GM19025 (cell line): ENCODE data around the gene GABARAP.
A peak's percentile ranks its signal among the peaks of the same experiment; 100 is the strongest.

Source experiments
- ATAC-seq: cut with Tn5 transposase; IDR thresholded peaks from one replicate; pipeline ENCODE4 v1.9.1; 2021; ENCODE audit warnings: mild to moderate bottlenecking, low read depth, moderate library complexity; ENCODE audit not compliant: unreplicated experiment

The GABARAP gene

DNA sequence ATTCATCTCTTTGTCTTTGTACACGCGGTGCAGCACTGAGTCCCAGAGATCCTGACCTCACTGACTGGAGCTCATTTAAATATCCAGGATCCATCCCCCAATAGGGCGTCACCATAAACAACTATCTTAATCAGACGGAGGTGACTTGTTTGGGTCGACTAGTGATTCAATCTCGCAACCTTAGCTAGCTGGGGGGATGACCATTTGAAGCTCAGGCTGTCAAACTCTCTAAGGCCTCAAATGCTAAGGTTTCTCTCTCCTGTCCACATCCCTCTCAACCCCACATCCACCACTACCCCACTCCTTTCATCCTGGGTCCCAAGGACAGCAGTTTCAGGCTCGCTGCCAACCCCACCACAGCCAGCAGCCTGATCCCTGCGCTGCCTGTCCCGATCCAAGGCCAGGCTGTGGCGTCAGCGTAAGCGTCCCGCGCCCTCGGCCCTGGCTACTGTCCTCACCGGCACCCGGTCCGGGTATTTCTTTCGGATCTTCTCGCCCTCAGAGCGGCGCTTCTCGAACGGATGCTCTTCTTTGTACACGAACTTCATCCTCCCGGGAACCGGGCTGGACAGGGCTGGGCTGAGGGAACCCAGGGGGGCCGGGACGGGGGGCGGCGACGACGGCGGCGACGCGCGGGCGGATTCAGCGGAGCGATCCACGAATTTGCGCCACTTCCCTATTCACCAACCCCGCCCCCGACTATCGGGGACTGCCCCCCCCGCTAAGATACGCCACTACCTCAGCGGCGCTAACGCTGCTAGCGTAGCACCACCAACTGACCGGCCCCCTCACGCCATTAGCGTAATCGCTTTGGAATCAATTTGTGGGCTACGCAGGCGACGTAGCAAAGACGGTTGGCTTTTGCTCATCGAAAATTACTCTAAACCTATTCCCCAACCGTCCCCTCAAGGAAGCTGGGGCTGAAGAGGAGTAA lies at the start of gene GABARAP:
Gene GABARAP, minus strand, starts transcription at position 667 of the 934 bp plus-strand sequence. Its CDS starts 119 bp downstream, at position 548.
- no peak for ATAC-seq

DNA sequence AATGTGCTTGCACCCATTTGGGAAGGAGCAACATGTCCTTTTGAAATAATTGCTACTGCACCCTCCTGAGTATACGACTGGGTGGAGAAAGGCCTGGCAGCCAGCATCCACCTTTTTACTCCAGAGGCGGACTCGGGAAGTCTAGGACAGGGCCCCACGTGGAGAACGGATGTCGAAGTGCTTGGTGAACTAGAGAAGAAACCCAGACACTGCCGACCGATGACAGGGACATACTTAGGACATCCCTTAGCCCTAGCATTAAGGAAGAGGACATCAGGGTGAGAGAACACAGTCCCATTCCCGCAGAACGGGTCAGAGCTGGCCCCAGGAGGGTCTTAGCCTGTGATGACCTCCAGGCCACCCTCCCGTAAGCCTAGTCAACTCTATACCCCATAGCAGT lies 48.4 kb upstream of the GABARAP start:
- no peak for ATAC-seq

DNA sequence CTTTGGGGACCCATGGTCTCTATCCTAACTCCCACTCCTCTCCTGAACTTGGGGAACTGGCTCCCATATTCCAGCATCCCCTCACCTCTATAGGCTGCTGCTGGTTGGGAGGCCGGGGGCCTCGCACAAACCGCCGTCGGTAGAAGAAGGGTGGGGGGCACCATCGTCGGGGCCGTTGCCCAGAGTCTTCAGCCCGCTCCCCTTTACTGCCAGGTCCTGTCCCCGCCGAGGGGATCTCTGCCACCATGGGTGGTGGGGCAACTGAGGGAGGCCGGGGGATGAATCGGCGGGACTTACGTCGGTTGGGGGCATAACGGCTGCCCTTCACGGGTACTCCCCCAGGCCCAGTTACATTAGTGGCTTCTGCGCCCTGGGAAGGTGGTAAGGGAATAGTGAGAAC lies 47.9 kb upstream of the GABARAP start:
- no peak for ATAC-seq

DNA sequence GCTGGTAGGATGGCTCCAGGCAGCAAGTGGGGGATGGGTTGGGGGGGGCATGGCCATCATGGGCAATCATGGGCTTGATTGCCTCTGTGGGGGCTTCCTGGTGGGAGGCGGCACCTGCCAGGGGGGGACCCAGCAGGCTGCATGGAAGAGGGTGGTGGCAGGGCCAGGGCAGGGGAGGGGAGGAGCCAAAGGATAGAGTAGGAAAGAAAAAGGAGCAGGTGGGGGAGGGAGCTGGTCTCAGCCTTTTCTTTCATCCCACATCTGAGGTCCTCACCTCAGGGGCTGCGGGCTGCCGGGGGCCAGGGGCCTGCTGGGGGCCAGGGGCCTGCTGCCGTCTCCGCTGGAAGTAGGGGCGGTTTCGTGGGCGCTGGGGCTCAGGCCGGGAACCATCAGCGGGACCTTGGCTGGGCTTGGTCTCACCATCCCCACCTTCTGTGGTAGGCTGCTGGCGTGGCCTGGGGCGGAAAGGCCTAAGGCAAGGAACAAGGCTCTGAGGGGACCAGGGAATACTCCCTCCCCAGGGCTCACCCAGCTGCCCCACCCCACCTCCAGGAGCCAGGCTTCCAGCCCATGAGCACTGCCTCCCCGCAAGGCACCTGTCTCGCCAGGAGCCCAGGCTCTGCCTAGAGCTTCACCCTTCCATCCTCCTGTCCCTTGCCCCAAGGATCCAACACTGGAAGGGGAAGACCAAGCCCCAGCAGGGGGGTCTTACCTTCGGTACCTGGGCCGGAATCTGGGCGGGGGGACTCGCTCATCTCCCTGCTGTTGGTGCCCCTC lies 47.2 kb upstream of the GABARAP start:
- ATAC-seq, result no peak

DNA sequence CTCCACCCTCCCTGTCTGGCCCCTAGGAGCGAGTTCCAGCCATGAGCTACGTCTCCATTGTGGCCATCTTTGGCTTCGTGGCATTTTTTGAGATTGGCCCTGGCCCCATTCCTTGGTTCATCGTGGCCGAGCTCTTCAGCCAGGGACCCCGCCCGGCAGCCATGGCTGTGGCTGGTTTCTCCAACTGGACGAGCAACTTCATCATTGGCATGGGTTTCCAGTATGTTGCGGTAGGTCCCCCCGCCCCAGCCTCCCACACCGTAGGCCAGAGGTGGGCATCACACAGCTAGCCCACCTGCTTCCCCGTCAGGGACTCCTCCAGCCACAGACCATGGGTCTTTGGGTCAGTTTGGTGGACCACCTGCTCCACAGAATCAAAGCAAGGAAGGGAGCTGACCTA lies 43.4 kb upstream of the GABARAP start:
- ATAC-seq, result no peak

DNA sequence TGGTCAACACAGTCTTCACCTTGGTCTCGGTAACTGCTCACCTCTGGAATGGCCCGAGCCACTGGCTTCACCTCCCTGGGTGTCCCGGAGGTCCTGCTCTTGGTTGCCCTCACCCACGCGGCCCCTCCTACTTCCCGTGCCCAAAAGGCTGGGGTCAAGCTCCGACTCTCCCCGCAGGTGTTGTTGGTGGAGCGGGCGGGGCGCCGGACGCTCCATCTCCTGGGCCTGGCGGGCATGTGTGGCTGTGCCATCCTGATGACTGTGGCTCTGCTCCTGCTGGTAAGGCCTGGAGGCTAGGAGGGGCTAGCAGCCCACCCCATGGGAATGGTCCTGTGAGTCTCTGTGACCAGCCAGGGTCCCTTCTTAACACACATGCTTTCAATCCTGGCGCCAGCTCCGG lies 42.7 kb upstream of the GABARAP start:
- no peak for ATAC-seq

DNA sequence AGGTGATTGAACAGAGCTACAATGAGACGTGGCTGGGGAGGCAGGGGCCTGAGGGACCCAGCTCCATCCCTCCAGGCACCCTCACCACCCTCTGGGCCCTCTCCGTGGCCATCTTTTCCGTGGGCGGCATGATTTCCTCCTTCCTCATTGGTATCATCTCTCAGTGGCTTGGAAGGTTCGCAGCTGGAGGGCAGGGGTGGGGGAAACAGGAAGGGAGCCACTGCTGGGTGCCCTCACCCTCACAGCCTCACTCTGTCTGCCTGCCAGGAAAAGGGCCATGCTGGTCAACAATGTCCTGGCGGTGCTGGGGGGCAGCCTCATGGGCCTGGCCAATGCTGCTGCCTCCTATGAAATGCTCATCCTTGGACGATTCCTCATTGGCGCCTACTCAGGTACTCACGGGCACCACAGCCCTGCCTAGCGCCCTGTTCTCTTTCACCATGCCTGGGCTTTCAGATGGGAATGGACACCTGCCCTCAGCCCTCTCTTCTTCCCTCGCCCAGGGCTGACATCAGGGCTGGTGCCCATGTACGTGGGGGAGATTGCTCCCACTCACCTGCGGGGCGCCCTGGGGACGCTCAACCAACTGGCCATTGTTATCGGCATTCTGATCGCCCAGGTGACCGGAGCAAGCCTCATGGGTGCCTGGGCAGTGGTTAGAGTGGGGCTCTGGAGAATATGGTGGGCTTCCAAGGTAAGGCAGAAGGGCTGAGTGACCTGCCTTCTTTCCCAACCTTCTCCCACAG lies 41.4 kb upstream of the GABARAP start:
- no peak for ATAC-seq

DNA sequence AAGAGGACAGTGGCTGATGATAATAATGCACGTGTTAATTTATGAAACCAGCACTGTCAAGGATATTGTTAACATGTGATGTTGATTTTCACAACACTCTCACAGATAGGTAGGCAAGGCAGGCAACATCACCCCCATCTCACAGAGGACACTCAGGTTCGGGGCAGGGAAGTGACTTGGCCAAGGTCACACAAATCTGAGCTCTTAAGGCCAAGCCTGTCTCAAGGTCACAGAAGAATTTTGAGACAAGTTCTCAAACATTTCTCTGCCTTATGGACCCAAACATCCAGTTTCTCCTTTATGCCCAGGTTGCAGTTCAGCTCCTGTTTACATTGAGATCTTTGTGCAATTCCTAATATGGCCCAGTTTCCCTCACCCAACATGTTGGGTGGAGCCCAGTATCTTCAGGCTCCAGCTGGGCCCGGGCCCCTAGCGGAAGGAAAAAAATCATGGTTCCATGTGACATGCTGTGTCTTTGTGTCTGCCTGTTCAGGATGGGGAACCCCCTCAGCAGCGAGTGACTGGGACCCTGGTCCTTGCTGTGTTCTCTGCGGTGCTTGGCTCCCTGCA lies 40.6 kb upstream of the GABARAP start:
- ATAC-seq, result no peak

DNA sequence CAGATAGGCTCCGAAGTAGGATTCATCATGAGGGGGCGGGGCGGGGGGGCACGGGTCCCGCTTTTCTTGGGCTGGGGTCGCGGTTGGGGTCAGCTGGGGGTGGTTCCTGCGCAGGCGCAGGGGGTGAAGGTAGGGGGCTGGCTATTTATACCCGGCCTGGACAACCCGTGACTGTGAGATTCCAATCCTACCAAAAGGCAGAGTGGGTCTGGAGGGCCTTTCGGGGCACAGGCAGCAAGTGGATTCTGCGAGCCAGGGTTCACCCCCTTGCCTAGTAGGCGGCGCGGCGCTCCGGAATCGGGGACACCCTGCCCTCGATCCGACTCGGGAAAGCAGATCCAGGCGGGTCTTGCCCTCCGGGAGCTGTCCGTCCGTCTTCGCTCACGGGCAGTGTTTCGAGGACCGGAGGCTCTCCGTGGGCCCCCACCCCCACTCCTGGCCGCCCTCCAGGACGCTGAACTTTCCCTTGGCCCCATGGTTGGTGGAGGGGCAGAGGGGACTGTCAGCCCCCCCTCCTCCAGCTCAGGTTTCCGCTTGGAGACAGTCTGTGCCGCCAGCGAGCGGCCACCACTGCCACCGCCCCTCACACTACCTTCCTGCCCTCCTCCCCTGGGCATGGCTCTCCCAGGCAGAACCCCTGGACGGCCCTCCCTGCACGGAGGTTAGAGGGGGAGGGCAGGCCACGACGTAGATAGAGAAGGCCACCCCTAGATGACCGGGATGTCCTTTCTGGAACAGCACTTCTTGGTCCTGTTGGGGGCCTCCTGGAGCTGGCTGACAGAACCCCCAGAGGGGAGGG lies 39.9 kb upstream of the GABARAP start:
- ATAC-seq, result no peak

DNA sequence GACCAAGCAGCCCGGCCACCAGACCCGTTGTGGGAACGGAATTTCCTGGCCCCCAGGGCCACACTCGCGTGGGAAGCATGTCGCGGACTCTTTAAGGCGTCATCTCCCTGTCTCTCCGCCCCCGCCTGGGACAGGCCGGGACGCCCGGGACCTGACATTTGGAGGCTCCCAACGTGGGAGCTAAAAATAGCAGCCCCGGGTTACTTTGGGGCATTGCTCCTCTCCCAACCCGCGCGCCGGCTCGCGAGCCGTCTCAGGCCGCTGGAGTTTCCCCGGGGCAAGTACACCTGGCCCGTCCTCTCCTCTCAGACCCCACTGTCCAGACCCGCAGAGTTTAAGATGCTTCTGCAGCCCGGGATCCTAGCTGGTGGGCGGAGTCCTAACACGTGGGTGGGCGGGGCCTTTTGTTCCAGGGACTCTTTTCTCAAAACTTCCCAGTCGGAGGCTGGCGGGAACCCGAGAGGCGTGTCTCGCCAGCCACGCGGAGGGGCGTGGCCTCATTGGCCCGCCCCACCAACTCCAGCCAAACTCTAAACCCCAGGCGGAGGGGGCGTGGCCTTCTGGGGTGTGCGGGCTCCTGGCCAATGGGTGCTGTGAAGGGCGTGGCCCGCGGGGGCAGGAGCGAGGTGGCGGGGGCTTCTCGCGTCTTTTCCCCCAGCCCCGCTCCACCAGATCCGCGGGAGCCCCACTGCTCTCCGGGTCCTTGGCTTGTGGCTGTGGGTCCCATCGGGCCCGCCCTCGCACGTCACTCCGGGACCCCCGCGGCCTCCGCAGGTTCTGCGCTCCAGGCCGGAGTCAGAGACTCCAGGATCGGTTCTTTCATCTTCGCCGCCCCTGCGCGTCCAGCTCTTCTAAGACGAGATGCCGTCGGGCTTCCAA lies 39.1 kb upstream of the GABARAP start, which contains the start of gene SLC2A4:
Gene SLC2A4, plus strand, starts transcription at position 645 of the 879 bp plus-strand sequence. Its CDS starts 217 bp downstream, at position 862.
- no peak for ATAC-seq

DNA sequence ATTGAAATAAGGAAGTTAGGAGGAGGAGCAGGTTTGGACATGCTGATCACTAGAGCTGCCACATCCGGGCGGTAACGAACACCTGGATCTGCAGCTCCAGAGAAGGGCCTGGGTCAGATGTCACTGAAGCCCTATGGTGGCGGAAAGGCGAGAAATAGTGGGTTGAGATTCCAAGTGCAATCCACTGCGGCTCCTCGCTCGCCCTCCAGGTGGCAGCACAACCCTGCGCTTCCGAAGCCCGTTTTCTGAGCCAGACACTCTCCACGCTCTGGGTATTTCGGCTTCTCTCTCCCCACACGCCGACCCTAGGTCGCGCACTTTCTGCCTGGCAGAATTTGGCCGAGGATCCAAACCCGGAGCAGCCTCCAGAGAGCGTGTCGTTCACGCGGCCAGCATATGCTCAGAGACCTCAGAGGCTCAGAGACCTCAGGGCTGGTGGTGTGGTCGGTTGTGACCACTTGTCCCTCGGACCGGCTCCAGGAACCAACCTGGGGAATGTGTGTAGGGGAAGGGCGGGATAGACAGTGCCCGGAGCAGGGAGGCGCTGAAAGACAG lies 38.3 kb upstream of the GABARAP start:
- peak; percentile 51 for ATAC-seq

DNA sequence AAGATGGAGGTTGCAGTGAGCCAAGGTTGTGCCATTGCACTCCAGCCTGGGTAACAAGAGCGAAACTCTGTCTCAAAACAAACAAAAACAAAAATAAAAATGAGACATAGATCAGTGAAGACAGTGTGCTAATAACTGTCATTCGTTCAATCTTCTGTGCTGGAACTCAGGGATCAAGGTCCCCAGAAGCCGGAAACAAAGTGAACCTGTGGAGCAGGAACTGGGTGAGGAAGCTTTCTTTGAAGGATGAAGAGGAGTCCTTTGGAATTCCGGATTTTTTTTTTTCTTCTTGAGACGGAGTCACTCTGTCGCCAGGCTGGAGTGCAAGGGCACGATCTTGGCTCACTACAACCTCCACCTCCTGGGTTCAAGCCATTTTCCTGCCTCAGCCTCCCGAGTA lies 37.2 kb upstream of the GABARAP start:
- ATAC-seq, result no peak

DNA sequence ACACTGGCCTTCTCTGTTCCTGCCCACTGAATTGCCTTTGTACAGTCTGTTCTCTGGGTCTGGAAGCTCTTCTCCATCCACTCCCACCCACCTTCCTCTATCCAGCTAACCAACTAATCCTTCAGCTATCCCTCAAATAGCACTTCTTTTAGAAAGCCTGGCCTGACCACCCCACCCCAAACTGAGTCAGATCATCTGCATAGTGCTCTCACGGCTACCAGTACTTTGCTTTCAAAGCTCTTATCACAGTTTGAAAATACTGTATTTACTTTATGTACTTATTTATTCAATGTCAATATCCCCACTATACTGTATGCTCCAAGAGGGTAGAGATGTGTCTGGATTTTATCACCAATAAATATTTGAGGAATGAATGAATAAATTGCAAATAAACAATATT lies 24.5 kb upstream of the GABARAP start:
- no peak for ATAC-seq

DNA sequence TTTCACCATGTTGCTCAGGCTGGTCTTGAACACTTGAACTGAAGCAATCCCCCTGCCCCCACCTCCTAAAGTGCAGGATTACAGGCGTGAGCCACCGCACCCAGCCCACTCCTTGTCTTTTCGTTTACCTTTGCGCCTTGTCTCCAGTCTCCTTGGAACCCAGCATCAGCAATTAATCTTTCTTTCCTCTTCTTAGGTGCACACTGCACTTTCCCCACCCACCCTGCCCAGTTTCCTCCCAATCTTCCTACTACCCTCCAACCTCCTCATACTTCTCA lies 21.5 kb upstream of the GABARAP start:
- ATAC-seq, result no peak

DNA sequence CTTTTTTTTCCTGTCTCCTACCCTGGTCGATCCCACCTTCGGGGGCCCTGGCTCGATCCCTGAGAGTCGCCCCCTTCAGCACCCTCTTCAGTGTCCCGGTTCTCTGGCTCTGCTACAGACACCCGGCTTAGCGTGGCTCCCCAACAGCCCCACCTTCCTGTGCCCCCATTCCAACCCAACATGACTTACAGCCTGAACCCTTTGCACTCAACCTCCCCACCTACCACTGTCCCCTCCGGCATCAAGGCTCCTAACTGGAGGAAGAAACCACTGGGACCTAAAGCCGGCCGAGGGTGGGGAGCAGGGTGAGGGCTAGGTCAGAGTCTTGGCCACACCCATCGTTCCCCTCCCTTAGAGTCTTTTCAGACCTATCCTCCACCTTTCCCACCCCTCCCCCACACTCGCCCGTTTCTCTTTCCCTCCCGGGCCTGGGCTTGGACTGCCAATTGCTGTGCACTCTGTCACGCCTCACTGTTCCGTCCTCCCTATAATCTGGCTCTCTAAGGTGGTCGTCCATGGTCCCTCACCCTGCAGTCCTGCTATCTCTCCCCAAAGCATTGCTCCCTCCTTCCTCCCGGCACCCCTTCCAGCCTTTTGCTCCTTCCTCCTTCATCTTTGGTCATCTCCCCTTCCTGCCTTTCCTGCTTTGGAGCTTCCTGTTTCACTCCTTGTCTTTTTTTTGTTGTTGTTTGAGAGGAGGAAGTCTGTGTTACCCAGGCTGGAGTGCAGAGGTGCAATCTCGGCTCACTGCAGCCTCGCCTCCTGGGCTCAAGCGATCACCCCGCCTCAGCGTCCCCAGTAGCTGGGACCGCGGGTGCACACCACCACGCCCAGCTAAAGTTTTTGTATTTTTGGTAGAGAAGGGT lies 20.9 kb upstream of the GABARAP start:
- no peak for ATAC-seq

DNA sequence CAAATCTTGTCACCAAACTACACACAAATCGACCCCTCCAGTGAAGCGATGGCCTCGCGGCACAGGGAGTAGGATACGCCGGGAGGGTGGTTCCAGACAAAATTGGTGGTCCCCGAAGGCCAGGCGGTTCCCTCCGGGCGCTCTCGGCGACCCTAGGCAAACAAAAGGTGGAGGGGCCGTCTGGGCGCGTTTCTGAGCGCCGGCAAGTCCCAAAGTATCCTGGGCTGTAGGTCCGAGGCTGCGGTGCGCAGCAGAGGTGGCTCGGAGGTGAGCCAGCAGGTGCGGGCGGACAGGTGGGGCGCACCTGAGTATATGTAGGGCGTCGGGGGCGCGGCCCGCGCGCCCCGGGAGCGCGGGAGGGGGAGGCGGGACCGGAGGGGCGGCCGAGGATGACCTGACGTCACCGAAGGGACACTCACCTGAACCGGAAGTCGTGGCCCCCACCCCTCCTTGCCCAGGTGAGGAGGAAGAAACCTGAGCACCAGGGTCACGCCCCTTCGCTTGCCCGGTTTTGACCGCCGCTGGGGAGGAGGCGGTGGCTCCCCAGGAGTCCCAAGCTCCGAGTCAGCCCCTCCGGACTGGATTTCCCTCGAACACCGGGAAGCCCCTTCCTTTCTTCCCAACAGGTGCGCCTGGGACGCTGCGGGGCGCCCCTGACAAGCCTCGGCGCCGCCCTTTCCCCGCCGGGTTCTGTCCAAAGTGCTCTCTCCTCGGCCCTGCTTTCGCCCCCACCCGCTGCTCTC lies 20.1 kb upstream of the GABARAP start, which contains the start of gene CLDN7:
Gene CLDN7, minus strand, starts transcription at position 287 of the 743 bp plus-strand sequence. CDS start 435 bp downstream, outside the sequence.
- ATAC-seq, result no peak
